Measurements from ENCODE around the gene NEURL1. TPM values are rescaled to one million over a fixed set of nuclear protein-coding genes. Genes with fewer than 3 reads are reported as not detected.

The NEURL1 gene
- total RNA-seq, 3 donors from 2014 or later = 15.9 to 68.7 (median 42.9) TPM

DNA sequence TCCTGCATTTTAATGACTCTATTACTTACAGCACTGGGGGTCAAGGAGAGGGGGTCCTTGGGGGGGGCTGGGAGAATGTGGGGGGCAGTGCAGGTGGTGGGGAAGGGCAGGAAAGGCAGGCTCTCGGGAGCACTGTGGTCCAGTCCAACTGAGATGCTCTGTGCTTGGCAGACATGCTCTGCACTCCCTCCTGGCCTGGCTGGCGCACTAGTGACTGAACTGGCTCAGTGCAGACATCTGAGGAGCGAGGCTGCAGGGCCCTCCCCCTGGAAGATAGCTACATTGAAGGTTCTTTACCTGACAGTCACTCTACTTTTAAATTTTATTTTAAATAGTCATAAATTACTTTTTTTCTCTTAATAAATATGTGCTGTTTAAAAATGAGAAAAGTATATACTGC, 105.7 kb downstream of the NEURL1 start:
- intact Hi-C loops (cut with DNase I, micrococcal nuclease) = no loop called here
- ATAC-seq = no peak
- H3K36me3 ChIP-seq (ENCODE audit: low read depth) = no peaks in the 10 kb centered on the region

DNA sequence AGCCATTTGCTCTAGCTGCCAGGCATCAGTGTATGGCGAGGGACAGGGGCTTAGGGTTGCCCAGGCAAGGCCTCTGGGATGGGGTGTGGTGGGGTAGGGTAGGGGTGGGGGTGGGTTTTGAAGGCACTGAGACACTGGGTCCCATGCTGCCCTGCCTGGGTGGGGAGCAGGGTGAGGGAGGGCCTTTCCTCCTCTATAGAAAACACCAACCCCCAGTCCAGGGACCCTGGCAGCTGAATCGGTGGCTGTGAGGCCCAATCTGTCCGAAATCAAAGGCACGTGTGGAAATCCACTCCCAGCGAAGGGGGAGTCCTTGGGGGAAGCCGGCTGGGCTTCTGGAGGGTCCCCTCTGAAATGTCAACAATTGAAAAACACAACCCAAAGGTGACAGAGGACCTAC, 106.4 kb downstream of the NEURL1 start:
- intact Hi-C loops (cut with DNase I, micrococcal nuclease) = loop anchor here (5.0 to 10.0 kb wide), 2 partner anchors 85 to 87 kb away; no protein-coding TSS in a partner anchor
- H3K36me3 ChIP-seq (ENCODE audit: low read depth) = no peaks in the 10 kb centered on the region
- TF ChIP-seq, protein P1, sequence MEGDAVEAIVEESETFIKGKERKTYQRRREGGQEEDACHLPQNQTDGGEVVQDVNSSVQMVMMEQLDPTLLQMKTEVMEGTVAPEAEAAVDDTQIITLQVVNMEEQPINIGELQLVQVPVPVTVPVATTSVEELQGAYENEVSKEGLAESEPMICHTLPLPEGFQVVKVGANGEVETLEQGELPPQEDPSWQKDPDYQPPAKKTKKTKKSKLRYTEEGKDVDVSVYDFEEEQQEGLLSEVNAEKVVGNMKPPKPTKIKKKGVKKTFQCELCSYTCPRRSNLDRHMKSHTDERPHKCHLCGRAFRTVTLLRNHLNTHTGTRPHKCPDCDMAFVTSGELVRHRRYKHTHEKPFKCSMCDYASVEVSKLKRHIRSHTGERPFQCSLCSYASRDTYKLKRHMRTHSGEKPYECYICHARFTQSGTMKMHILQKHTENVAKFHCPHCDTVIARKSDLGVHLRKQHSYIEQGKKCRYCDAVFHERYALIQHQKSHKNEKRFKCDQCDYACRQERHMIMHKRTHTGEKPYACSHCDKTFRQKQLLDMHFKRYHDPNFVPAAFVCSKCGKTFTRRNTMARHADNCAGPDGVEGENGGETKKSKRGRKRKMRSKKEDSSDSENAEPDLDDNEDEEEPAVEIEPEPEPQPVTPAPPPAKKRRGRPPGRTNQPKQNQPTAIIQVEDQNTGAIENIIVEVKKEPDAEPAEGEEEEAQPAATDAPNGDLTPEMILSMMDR (IDR thresholded peaks at IDR 0.05) = no peak
- ATAC-seq = no peak
- H3K9me3 ChIP-seq = no peaks in the 10 kb centered on the region
- DNase-seq = no peak
- no peak overlapping the region for H3K4me3 ChIP-seq
- H3K4me1 ChIP-seq (ENCODE audit: low read depth) = peaks cover 5% of the 10 kb centered on the region

More for the DNA sequence above, 105.7 kb downstream of the NEURL1 start:
- Histone ChIP-seq H3K4me1 (ENCODE audit: low read depth) (peaks cover 5% of the 10 kb centered on the region), H3K9me3 (no peaks in the 10 kb centered on the region), H3K4me3 (no peak overlapping the region)
- DNase-seq = no peak
- TF ChIP-seq, protein P1 (IDR thresholded peaks at IDR 0.05) = no peak

DNA sequence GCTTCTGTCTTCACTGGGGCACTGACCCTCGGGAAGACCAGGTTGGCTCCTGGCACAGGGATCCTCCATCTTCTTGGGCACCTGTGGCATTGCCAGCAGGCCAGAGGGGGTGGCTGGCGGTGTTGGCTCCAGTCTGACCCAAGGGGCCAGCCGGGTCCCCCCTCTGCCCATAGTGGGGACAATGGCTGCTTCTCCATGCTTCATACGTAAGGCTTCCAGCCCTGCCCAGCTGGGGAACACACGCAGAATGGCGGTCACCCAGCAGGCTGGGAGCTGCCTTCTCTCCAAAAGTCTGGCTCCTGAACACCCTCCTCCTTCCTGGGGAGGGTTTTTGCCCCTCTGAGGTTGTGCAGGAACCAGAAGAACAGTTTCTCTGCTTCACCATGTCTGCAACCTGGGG, 106.8 kb downstream of the NEURL1 start:
- Histone ChIP-seq H3K36me3 (ENCODE audit: low read depth) (no peaks in the 10 kb centered on the region), H3K9me3 (no peaks in the 10 kb centered on the region), H3K4me1 (ENCODE audit: low read depth) (peaks cover 5% of the 10 kb centered on the region), H3K4me3 (no peak overlapping the region)
- DNase-seq = no peak
- TF ChIP-seq, protein P1 (IDR thresholded peaks at IDR 0.05) = no peak
- ATAC-seq = no peak
- intact Hi-C loops (cut with DNase I, micrococcal nuclease) = loop anchor here (5.0 to 10.0 kb wide), 2 partner anchors 84 to 87 kb away; no protein-coding TSS in a partner anchor

DNA sequence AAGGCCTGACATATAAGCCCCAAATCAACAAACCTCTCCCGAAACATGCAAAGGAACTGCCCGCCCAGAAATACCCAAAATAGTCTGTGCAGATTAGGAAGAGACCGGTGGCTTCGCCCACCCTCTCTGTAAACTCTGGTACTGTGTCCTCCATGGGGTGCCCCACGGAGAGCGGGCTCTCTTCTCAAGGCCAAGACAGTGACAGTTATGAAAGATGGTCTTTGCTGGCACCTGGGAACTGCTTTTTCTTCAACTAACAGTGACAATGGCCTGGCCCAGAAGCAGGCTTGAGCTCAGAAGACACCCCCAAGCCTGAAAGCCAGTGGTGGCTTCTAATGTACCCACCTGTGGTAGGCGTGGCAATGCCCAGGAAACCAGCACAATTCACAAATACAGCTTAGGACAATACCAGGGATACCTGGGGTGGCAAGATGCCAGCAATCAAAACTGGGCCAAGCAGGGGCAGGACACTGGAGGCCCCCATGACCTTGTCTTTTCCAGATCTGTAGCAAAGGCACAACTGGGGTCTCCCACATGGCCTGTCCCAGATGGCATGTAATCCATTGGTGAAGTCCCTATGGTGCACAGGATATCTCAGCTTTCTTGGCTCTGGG, 107.6 kb downstream of the NEURL1 start:
- TF ChIP-seq, protein P1 (IDR thresholded peaks at IDR 0.05) = no peak
- Histone ChIP-seq H3K9me3 (no peaks in the 10 kb centered on the region), H3K4me1 (ENCODE audit: low read depth) (peaks cover 5% of the 10 kb centered on the region), H3K36me3 (ENCODE audit: low read depth) (no peaks in the 10 kb centered on the region), H3K4me3 (no peak overlapping the region)
- ATAC-seq = no peak
- DNase-seq = no peak
- intact Hi-C loops (cut with DNase I, micrococcal nuclease) = loop anchor here (5.0 to 10.0 kb wide), 2 partner anchors 84 to 86 kb away; no protein-coding TSS in a partner anchor

DNA sequence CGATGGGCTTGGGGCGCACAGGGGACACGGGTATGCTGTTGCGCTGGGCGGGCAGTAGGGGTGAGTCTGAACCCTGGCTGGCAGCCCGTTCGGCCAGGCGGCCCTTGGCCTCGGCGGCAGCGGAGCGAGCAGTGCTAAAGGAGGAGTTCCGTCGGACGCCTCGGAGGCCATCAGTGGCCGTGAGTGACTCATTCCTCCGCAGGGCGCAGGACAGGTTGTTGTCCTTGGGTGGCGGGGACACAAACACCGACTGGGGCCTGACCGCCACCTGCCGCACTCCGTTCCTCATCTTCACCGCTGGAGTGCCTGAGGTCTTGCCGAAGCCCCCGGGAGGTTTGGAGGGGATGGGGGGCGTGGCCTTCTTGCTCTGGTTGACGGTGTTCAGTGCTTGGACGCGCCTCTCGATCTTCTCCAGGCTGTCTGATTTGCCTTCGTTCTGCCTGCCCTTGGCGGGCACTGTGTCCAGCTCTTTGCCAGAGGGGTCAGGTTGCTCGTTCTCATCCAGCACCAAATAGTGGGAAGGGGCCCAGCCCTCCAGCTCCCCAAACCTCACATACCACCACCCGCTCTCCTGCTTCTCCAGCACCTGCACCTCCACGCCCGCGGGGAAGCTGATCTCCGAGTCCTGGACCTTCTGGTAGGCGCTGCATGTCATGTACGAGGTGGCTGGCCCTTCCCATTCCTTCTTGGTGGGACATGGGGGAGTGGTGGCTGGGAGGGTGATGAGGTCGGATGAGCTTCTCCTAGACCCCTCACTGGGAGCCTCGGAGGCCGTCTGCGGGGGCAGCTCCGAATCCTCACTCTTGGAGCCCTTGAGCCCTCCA, 108.7 kb downstream of the NEURL1 start:
- Histone ChIP-seq H3K9me3 (no peaks in the 10 kb centered on the region), H3K36me3 (ENCODE audit: low read depth) (no peaks in the 10 kb centered on the region), H3K4me1 (ENCODE audit: low read depth) (peaks cover 5% of the 10 kb centered on the region), H3K4me3 (no peak overlapping the region)
- TF ChIP-seq, protein P1 (IDR thresholded peaks at IDR 0.05) = no peak
- intact Hi-C loops (cut with DNase I, micrococcal nuclease) = loop anchor here (5.0 to 10.0 kb wide), 2 partner anchors 83 to 85 kb away; no protein-coding TSS in a partner anchor
- no peak for DNase-seq
- no peak for ATAC-seq
